GM19463 (cell line): Measurements from ENCODE around the gene COL17A1.

ENCODE experiments used
- ATAC-seq: cut with Tn5 transposase; IDR thresholded peaks from one replicate; pipeline ENCODE4 v1.9.1; 2021; ENCODE audit warnings: mild to moderate bottlenecking, moderate library complexity; ENCODE audit not compliant: unreplicated experiment

Gene COL17A1

GRCh38 chr10:104034401-104035193 is 51.1 kb downstream of the COL17A1 start:
- no peak for ATAC-seq

GRCh38 chr10:104033966-104034365 is 51.7 kb downstream of the COL17A1 start:
- ATAC-seq, result no peak

- ATAC-seq, result no peak
Measured at GRCh38 chr10:104033401-104033930, 52.2 kb downstream of the COL17A1 start.

GRCh38 chr10:104032144-104032775 is 53.4 kb downstream of the COL17A1 start:
- no peak for ATAC-seq

GRCh38 chr10:104031631-104032030 is 54.0 kb downstream of the COL17A1 start:
- ATAC-seq, result no peak

- ATAC-seq, result no peak
Measured at GRCh38 chr10:104029521-104029860, 56.2 kb downstream of the COL17A1 start.

- ATAC-seq, result no peak
Measured at GRCh38 chr10:104028823-104029520, 56.7 kb downstream of the COL17A1 start.

- no peak for ATAC-seq
Measured at GRCh38 chr10:104028146-104028545, 57.5 kb downstream of the COL17A1 start.

- ATAC-seq, result no peak
Measured at GRCh38 chr10:104026762-104027161, 58.9 kb downstream of the COL17A1 start.

GRCh38 chr10:104025524-104025923 is 60.2 kb downstream of the COL17A1 start:
- no peak for ATAC-seq

GRCh38 chr10:104022026-104022425 is 63.7 kb downstream of the COL17A1 start:
- ATAC-seq, result no peak

GRCh38 chr10:104021246-104021645 is 64.4 kb downstream of the COL17A1 start:
- ATAC-seq, result no peak

GRCh38 chr10:104020020-104020419 is 65.7 kb downstream of the COL17A1 start:
- ATAC-seq, result no peak

- ATAC-seq, result no peak
Measured at GRCh38 chr10:104018471-104018870, 67.2 kb downstream of the COL17A1 start.

GRCh38 chr10:104016661-104017060 is 69.0 kb downstream of the COL17A1 start:
- ATAC-seq, result no peak

- ATAC-seq, result no peak
Measured at GRCh38 chr10:104014176-104014575, 71.5 kb downstream of the COL17A1 start.

GRCh38 chr10:104013489-104013888 is 72.2 kb downstream of the COL17A1 start:
- ATAC-seq, result no peak

GRCh38 chr10:104011904-104012303 is 73.8 kb downstream of the COL17A1 start:
- ATAC-seq, result no peak

GRCh38 chr10:104005172-104005863 is 80.4 kb downstream of the COL17A1 start:
- ATAC-seq, result no peak

GRCh38 chr10:104002911-104003310 is 82.8 kb downstream of the COL17A1 start:
- no peak for ATAC-seq

- ATAC-seq, result no peak
Measured at GRCh38 chr10:103998805-103999204, 86.9 kb downstream of the COL17A1 start.
